Neural progenitor cell (in vitro differentiated cells): ENCODE measurements around the gene IVNS1ABP.

ENCODE experiments used
- EZH2 ChIP-seq: fragments of 200-600 bp; sonication (generic); IDR thresholded peaks from 2 replicates; pipeline ENCODE4 v1.6.1; 2017; ENCODE audit warnings: antibody characterized with exemption, mild to moderate bottlenecking, moderate library complexity
- EZH2phosphoT487 ChIP-seq: fragments of 200-600 bp; sonication (generic); IDR thresholded peaks from 2 replicates; pipeline ENCODE4 v1.6.1; 2017; ENCODE audit warnings: antibody characterized with exemption
- TF ChIP-seq, protein P1 (sequence below): fragments of 200-600 bp; sonication (generic); IDR thresholded peaks from 2 replicates; pipeline ENCODE4 v1.5.1; 2017; ENCODE audit warnings: antibody characterized with exemption, mild to moderate bottlenecking

GRCh38 chr1:185250063-185250462 is 67.0 kb downstream of the IVNS1ABP start:
- TF ChIP-seq, protein P1, sequence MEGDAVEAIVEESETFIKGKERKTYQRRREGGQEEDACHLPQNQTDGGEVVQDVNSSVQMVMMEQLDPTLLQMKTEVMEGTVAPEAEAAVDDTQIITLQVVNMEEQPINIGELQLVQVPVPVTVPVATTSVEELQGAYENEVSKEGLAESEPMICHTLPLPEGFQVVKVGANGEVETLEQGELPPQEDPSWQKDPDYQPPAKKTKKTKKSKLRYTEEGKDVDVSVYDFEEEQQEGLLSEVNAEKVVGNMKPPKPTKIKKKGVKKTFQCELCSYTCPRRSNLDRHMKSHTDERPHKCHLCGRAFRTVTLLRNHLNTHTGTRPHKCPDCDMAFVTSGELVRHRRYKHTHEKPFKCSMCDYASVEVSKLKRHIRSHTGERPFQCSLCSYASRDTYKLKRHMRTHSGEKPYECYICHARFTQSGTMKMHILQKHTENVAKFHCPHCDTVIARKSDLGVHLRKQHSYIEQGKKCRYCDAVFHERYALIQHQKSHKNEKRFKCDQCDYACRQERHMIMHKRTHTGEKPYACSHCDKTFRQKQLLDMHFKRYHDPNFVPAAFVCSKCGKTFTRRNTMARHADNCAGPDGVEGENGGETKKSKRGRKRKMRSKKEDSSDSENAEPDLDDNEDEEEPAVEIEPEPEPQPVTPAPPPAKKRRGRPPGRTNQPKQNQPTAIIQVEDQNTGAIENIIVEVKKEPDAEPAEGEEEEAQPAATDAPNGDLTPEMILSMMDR, result no peak
- TF ChIP-seq EZH2, result no peak
- TF ChIP-seq EZH2phosphoT487, result no peak
